LNCaP clone FGC (cell line): Measurements from ENCODE around the gene ORMDL2.

Experiments used
- DNase-seq: peaks from one replicate; pipeline ENCODE4 v3.0.0-alpha.2; 2011; ENCODE audit warnings: low read depth
- H3K4me3 ChIP-seq: 2 replicates; pipeline ENCODE4 v1.5.1; 2011; ENCODE audit warnings: mild to moderate bottlenecking, low read depth, low read length, control low read depth
- TF ChIP-seq, protein P1 (sequence below): IDR thresholded peaks from 2 replicates; pipeline ENCODE4 v1.5.1; 2012; ENCODE audit warnings: mild to moderate bottlenecking; ENCODE audit not compliant: control insufficient read depth, insufficient read depth; ENCODE audit errors: extremely low read depth

ORMDL2 gene, protein sequence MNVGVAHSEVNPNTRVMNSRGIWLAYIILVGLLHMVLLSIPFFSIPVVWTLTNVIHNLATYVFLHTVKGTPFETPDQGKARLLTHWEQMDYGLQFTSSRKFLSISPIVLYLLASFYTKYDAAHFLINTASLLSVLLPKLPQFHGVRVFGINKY

DNA sequence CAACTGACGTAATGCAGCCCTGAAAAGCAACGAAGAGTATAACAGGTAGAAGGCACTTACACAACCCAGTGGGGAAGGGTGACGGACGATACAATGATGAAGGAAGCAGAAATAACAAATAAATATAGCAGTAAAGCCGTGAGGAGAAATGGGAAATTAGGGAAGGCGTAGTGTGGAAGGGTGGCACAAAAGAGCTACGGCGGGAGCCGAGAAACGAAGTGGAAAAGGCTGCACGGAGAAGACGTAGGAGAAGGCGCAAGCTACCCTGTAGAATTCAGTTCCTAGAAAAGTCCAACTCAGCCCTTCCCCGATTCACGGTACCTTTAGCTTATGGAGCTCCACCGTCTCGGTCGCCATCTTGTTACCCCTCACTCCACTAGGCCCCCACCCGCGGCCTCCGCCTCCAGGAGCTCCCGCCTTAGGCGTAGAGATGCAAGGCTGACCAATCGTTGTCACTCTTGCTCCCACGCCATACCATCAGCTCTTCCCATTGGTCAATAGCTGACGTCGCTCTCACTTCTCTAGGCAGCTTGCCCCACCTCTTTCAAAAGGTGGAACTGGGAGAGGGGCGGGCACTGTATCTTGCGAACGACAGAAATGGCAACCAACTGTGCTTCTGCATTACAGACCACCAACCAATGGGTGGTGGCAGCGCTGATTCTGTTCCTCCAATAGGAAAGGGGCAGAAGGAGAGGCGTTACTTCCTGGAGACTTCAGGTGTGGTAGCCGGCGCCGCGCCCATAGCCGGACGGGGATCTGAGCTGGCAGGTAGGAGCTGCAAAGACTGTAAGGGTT is at the start of gene ORMDL2, which contains the start of gene SARNP:
ORMDL2 (plus strand) TSS at position 697 of the 795 bp plus-strand sequence. CDS start 959 bp downstream, outside the sequence.
SARNP (minus strand) TSS at position 380 of the 795 bp plus-strand sequence; CDS start at position 357, 23 bp downstream.
- TF ChIP-seq, protein P1, sequence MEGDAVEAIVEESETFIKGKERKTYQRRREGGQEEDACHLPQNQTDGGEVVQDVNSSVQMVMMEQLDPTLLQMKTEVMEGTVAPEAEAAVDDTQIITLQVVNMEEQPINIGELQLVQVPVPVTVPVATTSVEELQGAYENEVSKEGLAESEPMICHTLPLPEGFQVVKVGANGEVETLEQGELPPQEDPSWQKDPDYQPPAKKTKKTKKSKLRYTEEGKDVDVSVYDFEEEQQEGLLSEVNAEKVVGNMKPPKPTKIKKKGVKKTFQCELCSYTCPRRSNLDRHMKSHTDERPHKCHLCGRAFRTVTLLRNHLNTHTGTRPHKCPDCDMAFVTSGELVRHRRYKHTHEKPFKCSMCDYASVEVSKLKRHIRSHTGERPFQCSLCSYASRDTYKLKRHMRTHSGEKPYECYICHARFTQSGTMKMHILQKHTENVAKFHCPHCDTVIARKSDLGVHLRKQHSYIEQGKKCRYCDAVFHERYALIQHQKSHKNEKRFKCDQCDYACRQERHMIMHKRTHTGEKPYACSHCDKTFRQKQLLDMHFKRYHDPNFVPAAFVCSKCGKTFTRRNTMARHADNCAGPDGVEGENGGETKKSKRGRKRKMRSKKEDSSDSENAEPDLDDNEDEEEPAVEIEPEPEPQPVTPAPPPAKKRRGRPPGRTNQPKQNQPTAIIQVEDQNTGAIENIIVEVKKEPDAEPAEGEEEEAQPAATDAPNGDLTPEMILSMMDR = no peak
- peak within 1 kb of the TSS; percentile 83 for H3K4me3 ChIP-seq
- peak; percentile 100 for DNase-seq

DNA sequence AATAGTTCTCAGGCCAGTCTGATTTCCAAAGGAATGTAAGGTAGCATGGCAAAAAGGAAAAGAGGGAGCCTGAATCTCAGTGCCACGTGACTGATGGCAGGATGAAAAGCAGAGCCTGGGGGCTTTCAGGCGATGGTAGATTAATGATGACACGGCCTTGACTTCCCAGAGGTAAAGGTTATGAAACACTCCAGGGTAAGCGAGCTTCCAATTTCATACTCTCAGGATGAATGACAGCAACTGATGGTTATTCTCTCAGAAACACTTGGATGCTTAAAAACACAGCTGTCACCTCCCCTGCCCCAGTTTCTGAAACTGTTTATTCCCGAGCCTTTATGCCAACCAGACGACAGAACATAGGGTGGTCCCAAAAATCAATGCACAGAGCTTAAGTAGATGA is 46.1 kb upstream of the ORMDL2 start:
- no peak for DNase-seq
- TF ChIP-seq, protein P1 = no peak
- no peak overlapping the region for H3K4me3 ChIP-seq

DNA sequence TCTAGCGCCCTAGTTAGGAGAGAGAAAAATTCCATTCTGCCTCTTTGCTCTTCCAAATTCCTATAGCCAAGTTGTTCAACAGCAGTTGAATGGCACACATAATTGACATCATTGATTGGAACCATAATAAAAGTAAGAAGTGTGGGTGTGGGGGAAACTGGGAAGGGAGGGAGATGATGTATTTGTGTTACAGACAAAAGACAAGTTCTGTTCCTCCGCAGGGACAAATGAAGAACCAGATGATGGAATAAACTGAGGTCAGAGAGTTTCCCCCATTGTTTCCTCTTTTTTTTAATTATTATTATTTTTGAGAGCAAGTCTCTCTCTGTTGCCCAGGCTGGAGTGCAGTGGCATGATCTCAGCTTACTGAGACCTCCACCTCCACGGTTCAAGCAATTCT is 40.0 kb upstream of the ORMDL2 start:
- no peak overlapping the region for H3K4me3 ChIP-seq
- no peak for DNase-seq
- TF ChIP-seq, protein P1 = no peak

DNA sequence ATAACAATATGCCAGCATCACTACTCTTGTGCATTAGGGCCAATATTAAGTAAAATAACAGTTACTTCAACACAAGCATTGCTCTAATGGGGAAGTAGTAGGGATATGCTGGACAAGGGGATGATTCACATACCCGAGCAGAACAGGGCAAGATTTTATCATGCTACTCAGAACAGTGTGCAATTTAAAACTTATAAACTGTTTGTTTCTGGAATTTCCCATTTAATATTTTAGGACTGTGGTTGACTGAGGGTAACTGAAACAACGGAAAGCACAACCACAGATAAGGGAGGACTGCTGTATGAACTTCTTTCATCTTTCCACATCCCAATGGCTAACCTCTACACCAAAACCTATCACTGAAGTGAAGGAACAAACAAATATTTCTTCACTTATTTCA is 37.2 kb upstream of the ORMDL2 start:
- TF ChIP-seq, protein P1 = no peak
- DNase-seq = no peak
- H3K4me3 ChIP-seq = no peak overlapping the region

DNA sequence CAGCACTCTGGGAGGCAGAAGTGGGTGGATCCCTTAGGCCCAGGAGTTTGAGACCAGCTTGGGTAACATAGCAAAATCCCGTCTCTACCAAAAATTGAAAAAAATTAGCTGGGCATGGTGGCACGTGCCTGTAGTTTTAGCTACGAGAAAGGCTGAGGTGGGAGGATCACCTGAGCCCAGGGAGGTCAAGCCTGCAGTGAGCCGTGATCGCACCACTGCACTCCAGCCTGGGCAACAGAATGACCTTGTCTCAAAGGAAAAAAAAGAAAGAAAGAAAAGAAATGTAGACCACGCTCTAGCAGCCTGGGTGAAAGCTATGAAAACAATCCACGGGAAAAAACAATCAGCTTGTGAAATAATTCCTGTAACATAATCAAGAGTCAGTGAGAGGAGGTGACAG is 29.3 kb upstream of the ORMDL2 start:
- TF ChIP-seq, protein P1 = no peak
- DNase-seq = no peak
- H3K4me3 ChIP-seq = no peak overlapping the region

DNA sequence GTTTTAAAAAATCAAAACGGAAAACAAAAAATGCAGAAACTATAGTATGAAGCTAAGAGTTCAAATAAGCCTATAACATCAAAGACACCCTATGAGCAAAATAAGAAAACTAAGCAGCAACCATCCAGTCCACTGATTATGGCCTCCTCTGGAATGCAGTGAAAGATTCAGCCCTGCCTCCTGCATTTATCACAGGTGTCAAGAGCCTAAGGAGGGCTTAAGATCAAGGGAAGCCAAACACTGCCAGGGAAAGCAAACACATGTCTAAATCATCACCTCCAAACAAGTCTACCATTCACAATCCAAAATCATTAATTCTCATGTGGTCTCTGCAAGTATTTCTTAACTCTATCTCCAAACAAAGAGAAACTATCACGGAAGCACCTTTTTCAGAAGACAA is 28.7 kb upstream of the ORMDL2 start:
- no peak overlapping the region for H3K4me3 ChIP-seq
- TF ChIP-seq, protein P1 = no peak
- DNase-seq = no peak

DNA sequence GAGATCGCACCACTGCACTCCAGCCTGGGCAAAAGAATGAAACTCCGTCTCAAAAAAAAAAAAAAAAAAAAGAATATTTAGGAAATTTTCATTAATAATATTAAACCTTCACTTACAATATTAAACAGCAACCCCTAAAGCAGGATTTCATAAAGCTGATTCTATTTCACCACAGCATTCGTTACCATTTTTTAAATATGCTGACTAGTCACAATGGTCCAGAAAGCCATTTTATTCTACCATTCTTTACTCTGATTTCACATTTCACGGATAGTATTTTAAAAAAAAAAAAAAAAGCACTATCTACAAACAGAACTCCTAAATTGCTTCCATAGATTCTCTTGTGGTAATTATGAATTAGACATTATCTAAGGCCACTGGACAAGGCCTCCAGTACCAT is 27.9 kb upstream of the ORMDL2 start:
- no peak overlapping the region for H3K4me3 ChIP-seq
- TF ChIP-seq, protein P1 = no peak
- no peak for DNase-seq
